Adrenal gland (tissue), 5 donors: ENCODE data around the gene GSTA1.
"Not testable (repeated sequence)": the region's sequence is repeated elsewhere in the genome, so short reads cannot be mapped to it uniquely, and the experiment has no call there.

ENCODE experiments used
- CTCF ChIP-seq, 6 experiments: fragments of 450-650 bp in 4 of 6; fragments of 200-600 bp in 2 of 6; sonication (generic) in 1 of 6; IDR thresholded peaks; 1 replicate in 5 of 6; 2 replicates in 1 of 6; pipeline versions ENCODE4 v1.5.1 to v1.8.0; 2016 to 2021; ENCODE audit warnings: antibody characterized with exemption in 6 of 6, mild to moderate bottlenecking in 2 of 6, moderate library complexity in 1 of 6
- POLR2A ChIP-seq, 2 donors: fragments of 450-650 bp; IDR thresholded peaks; one replicate each; pipeline ENCODE4 v1.6.1; 2017; ENCODE audit warnings: antibody characterized with exemption in 2 of 2, mild to moderate bottlenecking in 2 of 2, moderate library complexity in 1 of 2
- donor health status: DM: no; HTN: no; CAD: no.

GRCh38 chr6:52747301-52747700 lies 56.3 kb downstream of the GSTA1 start:
- TF ChIP-seq CTCF (IDR thresholded peaks at IDR 0.05), result not testable (repeated sequence)
- TF ChIP-seq POLR2A (IDR thresholded peaks at IDR 0.05), result peak in 1 of 2 donors; percentile 8
